Stimulated activated CD8-positive, alpha-beta memory T cell treated with anti-CD3 and anti-CD28 coated beads, Interleukin-2, amount 100 ng/mL, for 48 hours (primary cell): ENCODE results near the gene SLC34A1.
"Not testable (repeated sequence)": the region's sequence is repeated elsewhere in the genome, so short reads cannot be mapped to it uniquely, and the experiment has no call there.

Experiments used
- DNase-seq, 2 donors: peaks; one replicate each; pipeline ENCODE4 v3.0.0-alpha.2; 2020; ENCODE audit warnings: low read depth in 2 of 2

Gene SLC34A1

GRCh38 chr5:177355162-177355867, 28.9 kb upstream of the SLC34A1 start:
- no peak for DNase-seq

- DNase-seq = no peak
These were observed 28.4 kb upstream of the SLC34A1 start for GRCh38 chr5:177355868-177356168.

DNA sequence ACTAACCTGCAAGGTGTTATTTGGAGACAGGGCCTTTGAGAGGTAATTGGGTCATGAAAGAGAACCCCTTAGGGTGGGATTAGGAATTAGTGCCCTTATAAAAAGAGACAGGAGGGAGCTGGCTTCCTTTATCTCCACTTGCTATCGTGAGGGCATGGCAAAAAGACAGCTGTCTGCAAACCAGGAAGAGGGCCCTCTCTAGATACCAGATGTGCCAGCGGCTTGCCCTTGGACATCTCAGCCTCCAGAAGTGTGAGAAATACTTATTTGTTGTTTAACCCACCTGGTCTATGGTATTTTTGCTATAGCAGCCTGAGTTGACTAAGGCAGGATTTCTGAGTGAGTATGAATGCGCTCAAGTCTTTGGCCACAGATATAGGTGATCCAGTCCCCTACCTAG, 27.5 kb upstream of the SLC34A1 start:
- DNase-seq = no peak

GRCh38 chr5:177357146-177357458, 27.1 kb upstream of the SLC34A1 start:
- no peak for DNase-seq

DNA sequence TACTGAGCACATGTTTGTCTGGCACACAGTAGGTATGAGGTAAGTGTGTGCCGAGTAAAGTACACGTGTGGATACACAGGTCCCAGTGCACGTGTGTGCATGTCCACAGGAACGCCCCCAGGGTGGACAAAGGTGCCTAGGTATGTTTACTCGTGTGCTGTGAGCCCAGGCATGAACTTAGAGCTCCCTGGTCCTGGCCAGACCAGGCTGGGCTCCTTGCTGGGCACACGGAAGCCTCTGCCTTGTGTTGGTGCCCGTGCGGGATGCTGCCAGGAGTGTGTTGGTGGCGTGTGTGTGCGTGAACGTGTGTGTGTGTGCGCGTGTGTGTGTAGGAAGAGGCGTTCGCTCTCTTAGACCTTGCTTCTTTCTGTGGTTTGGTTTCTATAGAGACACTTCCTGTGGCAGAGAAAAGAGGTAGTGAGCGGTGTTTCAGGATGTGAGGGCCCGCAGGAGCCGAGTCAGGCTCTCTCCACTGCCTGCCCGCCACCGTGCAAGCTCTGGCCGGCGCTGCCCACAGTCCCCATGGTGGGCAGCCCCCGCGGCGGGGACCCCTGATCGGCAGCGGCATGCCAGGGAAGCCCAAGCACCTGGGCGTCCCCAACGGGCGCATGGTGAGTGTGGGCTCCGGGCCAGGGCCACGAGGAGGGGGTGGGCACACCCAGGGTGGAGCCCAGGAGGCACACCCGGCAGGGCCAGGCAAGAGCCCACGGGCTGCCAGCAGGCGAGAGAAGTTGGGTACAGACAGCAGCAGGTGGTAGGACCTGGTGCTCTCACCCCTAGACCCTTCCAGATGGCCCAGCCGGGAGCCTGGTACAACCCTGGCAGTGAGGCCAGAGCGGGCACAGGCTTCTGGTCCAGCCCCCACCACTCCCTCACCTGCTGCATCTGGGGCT, 26.5 kb upstream of the SLC34A1 start, which contains the start of gene RGS14:
TSS of gene RGS14 (plus strand) at position 466 of the 893 bp plus-strand sequence. CDS start at position 567, 101 bp downstream.
- DNase-seq = peak in 1 of 2 donors; percentile 35

DNA sequence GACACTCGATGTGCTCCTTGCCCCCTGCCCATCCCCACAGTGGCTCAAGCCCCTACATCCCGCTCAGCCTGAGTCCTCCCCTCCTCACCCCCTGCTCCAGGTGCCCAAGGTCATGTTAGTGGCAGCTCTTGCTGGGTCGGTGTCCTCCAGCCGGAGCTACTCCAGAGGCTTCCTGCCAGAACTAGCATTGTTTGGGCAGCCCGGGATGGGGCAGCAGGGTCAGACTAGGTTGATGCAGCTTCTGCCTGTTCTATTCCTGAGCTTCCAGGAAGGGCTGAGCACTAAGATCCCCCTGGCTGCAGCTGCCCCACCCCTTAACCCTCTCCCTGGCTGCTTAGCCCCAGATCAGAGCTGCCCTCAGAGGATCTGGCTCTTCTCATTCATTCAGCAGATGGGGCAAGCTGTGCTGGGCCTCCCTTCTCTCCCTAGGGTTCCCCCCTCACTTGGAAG, 25.8 kb upstream of the SLC34A1 start:
- no peak for DNase-seq

DNA sequence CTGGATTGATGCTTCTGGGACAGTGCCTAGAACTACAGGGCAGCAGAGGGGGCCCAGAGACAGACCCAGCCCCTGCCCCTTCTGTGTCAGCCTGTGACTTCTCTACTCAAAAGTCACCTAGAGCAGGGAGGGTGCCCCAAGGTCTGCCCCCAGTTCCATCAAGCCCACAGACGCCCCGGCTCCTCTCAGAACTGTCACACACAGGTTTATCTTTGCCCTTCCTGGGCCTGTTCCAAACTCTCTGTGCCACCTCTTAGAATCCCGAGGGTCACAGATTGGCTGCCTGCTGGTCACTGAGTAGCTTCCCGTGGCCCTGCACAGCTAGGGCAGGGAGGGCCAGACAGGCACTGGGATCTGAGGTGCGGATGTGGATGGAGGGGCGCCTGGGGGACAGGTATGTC, 24.8 kb upstream of the SLC34A1 start:
- no peak for DNase-seq

DNA sequence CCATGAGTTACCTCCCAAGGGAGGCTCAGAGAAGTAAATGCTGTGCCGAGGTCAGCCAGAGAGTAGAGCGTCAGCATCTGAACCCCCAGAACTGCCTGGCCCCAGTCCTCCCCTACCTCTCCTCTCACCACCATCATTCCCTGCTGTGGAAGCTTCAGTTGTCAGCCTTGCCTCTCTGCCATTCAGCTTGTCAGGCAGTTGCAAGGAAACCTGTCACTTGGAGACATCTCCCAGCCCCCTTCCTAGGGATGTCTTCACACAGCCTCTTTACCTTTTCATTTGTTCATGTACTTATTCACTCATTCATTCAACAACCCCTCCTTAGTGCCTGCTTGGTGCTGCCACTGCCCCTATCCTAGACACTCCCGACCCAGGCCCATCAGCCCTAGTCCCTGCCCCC, 24.4 kb upstream of the SLC34A1 start:
- no peak for DNase-seq

- not testable (repeated sequence) for DNase-seq
These were observed 23.5 kb upstream of the SLC34A1 start for GRCh38 chr5:177360740-177361139.

DNA sequence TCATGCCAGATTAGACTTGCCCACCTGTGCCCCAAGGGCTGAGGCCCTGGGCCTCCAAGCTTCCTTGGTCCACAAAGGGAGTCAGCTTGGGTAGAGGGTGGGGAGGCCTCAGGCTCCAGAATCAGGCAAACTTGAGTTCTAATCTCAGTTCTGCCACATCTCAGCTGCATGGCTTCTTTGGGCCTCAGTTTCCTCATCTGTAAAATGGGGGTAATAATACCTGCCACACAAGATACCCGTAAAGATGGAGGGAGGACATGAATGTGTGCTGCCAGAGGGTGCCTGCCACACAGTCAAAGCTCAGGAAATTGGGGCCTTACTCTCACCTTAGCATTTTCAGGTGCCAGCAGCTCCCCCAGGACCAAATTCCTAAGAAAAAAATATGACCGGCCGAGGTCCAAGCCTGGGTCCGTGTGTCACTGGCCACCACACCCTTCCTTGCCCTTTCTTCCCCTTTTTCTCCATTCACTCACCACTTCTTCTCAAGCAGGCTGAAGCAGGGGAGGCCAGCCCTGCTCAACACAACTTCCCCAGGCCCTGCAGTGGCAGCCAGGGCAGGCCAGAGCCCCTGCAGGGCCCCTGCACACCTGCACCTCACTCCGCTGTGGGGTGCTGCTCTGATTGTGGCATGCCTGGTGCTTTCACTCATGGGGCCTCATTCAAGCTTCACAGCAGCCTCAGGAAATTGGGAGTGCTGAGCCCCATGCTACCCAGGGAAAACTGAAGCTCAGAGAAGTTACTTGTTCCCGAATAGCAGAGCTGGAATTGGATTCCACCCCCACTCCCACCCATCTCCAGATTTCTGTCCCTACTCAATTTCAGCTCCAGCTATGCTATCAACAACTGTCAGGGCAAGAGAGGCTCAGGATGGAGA, 22.6 kb upstream of the SLC34A1 start:
- DNase-seq = no peak

DNA sequence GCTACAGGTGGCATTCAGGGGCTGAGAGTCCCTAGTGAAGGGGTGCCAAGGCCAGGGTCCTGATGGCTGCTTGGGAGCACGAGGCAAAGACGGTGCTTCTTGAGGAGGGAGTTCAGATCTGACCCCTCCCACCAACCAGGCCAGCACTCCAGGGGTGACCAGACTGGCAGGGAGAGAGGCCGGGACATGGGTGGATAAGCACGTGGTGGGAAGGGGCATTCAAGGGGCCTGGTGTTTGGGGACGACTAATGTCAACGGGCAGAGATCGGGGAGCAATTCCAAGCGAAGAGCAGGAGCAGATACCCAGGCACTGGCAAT, 22.0 kb upstream of the SLC34A1 start:
- DNase-seq = no peak

GRCh38 chr5:177362610-177363507, 21.4 kb upstream of the SLC34A1 start:
- peak; percentile 55 to 60 for DNase-seq

DNA sequence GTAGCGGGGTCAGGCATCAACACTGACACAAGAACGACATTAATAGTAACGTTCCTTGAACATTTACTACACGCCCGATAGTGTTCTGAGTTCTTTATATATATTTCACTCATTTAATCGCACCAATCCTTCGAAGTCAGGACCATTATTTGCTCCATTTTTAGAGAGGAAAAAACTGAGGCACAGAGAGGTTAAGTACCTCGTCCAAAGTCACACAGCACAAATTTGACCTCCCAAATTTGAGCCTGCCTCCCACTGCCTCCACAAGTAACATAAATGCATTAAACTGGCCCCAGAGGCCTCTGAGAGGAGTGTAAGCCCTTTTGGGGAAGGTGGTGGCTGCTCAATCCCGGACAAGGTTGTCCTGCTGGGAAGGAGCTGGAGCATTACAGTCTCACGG, 20.7 kb upstream of the SLC34A1 start:
- DNase-seq = no peak

- DNase-seq = no peak
These were observed 19.9 kb upstream of the SLC34A1 start for GRCh38 chr5:177364159-177364962.

GRCh38 chr5:177365845-177366527, 18.2 kb upstream of the SLC34A1 start:
- no peak for DNase-seq

- no peak for DNase-seq
These were observed 17.5 kb upstream of the SLC34A1 start for GRCh38 chr5:177366528-177367322.

DNA sequence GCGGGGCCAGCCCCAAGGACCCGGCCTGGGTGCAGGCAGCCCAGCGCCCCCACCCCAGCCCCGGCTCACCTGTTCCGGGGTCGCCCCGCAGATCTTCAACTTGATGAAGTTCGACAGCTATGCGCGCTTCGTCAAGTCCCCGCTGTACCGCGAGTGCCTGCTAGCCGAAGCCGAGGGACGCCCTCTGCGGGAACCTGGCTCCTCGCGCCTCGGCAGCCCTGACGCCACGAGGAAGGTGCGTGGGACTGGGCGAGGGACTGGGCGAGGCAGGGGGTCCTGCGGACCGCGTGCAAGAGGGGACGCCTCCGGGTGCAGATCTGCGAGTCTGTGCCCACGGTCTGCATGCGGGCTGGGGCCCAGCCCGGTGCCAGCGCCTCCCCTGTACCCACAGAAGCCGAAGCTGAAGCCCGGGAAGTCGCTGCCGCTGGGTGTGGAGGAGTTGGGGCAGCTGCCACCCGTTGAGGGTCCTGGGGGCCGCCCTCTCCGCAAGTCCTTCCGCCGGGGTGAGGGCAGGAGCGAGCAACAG, 16.8 kb upstream of the SLC34A1 start:
- DNase-seq = no peak

- no peak for DNase-seq
These were observed 16.0 kb upstream of the SLC34A1 start for GRCh38 chr5:177367981-177368868.
